ENCODE data around the gene RLBP1. TPM values are rescaled to one million over a fixed set of nuclear protein-coding genes. Genes with fewer than 3 reads are reported as not detected.

Gene RLBP1
- total and polyA plus RNA-seq, 9 of the 15 experiments (the other 6 are each of a cell fraction or from before 2014, with no cell fraction given) = 0.05 TPM; not detected in 8

- TF ChIP-seq CBX8 (IDR thresholded peaks at IDR 0.05; ENCODE audit: borderline replicate concordance, extremely low read depth, low read depth, low read length, poor library complexity, severe bottlenecking) (no peak), RBM17 (IDR thresholded peaks at IDR 0.05; ENCODE audit: borderline replicate concordance, low read depth, low read length) (no peak), ZNF707 (CRISPR knock-in tag; conservative IDR thresholded peaks at IDR 0.05) (no peak), SPI1 (IDR thresholded peaks at IDR 0.05; ENCODE audit: borderline replicate concordance, low read depth, low read length) (0 out of 2 replicates have a peak, but pooled peaks have one; percentile 23), COPS2 (conservative IDR thresholded peaks at IDR 0.05) (no peak), SMAD2 (IDR thresholded peaks at IDR 0.05; ENCODE audit: low read depth, low read length) (no peak), ZNF197 (CRISPR knock-in tag; IDR thresholded peaks at IDR 0.05; ENCODE audit: low read depth) (no peak), ZNF586 (CRISPR knock-in tag; conservative IDR thresholded peaks at IDR 0.05) (no peak), KAT2B (IDR thresholded peaks at IDR 0.05; ENCODE audit: low read depth, low read length) (no peak), ZNF717 (CRISPR knock-in tag; IDR thresholded peaks at IDR 0.05) (no peak), MAZ (CRISPR knock-in tag; conservative IDR thresholded peaks at IDR 0.05 in 1 of 2, IDR thresholded peaks at IDR 0.05 in 1 of 2) (peak; percentile 66 to 83; a peak in 3 of 4 replicates), GTF2A2 (tag; IDR thresholded peaks at IDR 0.05) (no peak), TSC22D4 (tag; IDR thresholded peaks at IDR 0.05) (no peak), ZNF780A (CRISPR knock-in tag; IDR thresholded peaks at IDR 0.05) (no peak), EP300 (IDR thresholded peaks at IDR 0.05; ENCODE audit: low read length) (peak; percentile 41; the same call in 1 of the 2 replicates)
- TF ChIP-seq, protein P1, sequence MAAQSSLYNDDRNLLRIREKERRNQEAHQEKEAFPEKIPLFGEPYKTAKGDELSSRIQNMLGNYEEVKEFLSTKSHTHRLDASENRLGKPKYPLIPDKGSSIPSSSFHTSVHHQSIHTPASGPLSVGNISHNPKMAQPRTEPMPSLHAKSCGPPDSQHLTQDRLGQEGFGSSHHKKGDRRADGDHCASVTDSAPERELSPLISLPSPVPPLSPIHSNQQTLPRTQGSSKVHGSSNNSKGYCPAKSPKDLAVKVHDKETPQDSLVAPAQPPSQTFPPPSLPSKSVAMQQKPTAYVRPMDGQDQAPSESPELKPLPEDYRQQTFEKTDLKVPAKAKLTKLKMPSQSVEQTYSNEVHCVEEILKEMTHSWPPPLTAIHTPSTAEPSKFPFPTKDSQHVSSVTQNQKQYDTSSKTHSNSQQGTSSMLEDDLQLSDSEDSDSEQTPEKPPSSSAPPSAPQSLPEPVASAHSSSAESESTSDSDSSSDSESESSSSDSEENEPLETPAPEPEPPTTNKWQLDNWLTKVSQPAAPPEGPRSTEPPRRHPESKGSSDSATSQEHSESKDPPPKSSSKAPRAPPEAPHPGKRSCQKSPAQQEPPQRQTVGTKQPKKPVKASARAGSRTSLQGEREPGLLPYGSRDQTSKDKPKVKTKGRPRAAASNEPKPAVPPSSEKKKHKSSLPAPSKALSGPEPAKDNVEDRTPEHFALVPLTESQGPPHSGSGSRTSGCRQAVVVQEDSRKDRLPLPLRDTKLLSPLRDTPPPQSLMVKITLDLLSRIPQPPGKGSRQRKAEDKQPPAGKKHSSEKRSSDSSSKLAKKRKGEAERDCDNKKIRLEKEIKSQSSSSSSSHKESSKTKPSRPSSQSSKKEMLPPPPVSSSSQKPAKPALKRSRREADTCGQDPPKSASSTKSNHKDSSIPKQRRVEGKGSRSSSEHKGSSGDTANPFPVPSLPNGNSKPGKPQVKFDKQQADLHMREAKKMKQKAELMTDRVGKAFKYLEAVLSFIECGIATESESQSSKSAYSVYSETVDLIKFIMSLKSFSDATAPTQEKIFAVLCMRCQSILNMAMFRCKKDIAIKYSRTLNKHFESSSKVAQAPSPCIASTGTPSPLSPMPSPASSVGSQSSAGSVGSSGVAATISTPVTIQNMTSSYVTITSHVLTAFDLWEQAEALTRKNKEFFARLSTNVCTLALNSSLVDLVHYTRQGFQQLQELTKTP (IDR thresholded peaks at IDR 0.05; ENCODE audit: low read depth in 1 of 2, partially characterized antibody in 2 of 2) = peak in 1 of 2 experiments; percentile 52
- TF ChIP-seq, protein P2, sequence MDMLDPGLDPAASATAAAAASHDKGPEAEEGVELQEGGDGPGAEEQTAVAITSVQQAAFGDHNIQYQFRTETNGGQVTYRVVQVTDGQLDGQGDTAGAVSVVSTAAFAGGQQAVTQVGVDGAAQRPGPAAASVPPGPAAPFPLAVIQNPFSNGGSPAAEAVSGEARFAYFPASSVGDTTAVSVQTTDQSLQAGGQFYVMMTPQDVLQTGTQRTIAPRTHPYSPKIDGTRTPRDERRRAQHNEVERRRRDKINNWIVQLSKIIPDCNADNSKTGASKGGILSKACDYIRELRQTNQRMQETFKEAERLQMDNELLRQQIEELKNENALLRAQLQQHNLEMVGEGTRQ (CRISPR knock-in tag; IDR thresholded peaks at IDR 0.05) = no peak
- TF ChIP-seq, protein P3, sequence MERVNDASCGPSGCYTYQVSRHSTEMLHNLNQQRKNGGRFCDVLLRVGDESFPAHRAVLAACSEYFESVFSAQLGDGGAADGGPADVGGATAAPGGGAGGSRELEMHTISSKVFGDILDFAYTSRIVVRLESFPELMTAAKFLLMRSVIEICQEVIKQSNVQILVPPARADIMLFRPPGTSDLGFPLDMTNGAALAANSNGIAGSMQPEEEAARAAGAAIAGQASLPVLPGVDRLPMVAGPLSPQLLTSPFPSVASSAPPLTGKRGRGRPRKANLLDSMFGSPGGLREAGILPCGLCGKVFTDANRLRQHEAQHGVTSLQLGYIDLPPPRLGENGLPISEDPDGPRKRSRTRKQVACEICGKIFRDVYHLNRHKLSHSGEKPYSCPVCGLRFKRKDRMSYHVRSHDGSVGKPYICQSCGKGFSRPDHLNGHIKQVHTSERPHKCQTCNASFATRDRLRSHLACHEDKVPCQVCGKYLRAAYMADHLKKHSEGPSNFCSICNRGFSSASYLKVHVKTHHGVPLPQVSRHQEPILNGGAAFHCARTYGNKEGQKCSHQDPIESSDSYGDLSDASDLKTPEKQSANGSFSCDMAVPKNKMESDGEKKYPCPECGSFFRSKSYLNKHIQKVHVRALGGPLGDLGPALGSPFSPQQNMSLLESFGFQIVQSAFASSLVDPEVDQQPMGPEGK (CRISPR knock-in tag; IDR thresholded peaks at IDR 0.05; ENCODE audit: borderline replicate concordance) = no peak
Measured at GRCh38 chr15:89243691-89244573, 22.6 kb upstream of the RLBP1 start, which contains the start of gene FANCI (continued).

Data from K562 (cell line).